Activated T-cell treated with anti-CD3 and anti-CD28 coated beads, Interleukin-2, amount 50 U/mL, for 24 hours (primary cell): ENCODE data around the gene GJB5.

ENCODE experiments used
- DNase-seq: peaks from one replicate; pipeline ENCODE4 v3.0.0-alpha.2; 2020
- H3K27ac Mint-ChIP-seq: 2 replicates; pipeline ENCODE4 v1.8.0; 2020; ENCODE audit warnings: mild to moderate bottlenecking, mixed read lengths
- H3K27me3 Mint-ChIP-seq: 2 replicates; pipeline ENCODE4 v1.8.0; 2020; ENCODE audit warnings: mixed read lengths
- H3K36me3 Mint-ChIP-seq: 2 replicates; pipeline ENCODE4 v1.8.0; 2020; ENCODE audit warnings: low read depth, mixed read lengths
- H3K4me1 Mint-ChIP-seq: 2 replicates; pipeline ENCODE4 v1.8.0; 2020; ENCODE audit warnings: low read depth, mixed read lengths
- H3K4me3 Mint-ChIP-seq: 2 replicates; pipeline ENCODE4 v1.8.0; 2020; ENCODE audit warnings: mild to moderate bottlenecking, moderate library complexity, mixed read lengths
- H3K9me3 Mint-ChIP-seq: 2 replicates; pipeline ENCODE4 v1.8.0; 2020; ENCODE audit warnings: mixed read lengths

GJB5 gene

GRCh38 chr1:34787461-34788420 lies 32.9 kb downstream of the GJB5 start:
- H3K27ac Mint-ChIP-seq: no peak overlapping the region
- H3K9me3 Mint-ChIP-seq: no peaks in the 10 kb centered on the region
- no peak overlapping the region for H3K4me3 Mint-ChIP-seq
- H3K27me3 Mint-ChIP-seq: peaks cover 82% of the 10 kb centered on the region
- H3K4me1 Mint-ChIP-seq: peaks cover 14% of the 10 kb centered on the region
- H3K36me3 Mint-ChIP-seq: no peaks in the 10 kb centered on the region
- DNase-seq: no peak

GRCh38 chr1:34790985-34791384 lies 36.1 kb downstream of the GJB5 start:
- no peak for DNase-seq
- H3K9me3 Mint-ChIP-seq: no peaks in the 10 kb centered on the region
- H3K4me3 Mint-ChIP-seq: no peak overlapping the region
- H3K4me1 Mint-ChIP-seq: peaks cover 14% of the 10 kb centered on the region
- no peaks in the 10 kb centered on the region for H3K36me3 Mint-ChIP-seq
- peaks cover 78% of the 10 kb centered on the region for H3K27me3 Mint-ChIP-seq
- H3K27ac Mint-ChIP-seq: no peak overlapping the region

- no peak for DNase-seq
- Mint-ChIP-seq H3K4me3 (peak overlapping the region; percentile 8), H3K36me3 (no peaks in the 10 kb centered on the region), H3K27me3 (peaks cover 66% of the 10 kb centered on the region), H3K4me1 (peaks cover 18% of the 10 kb centered on the region), H3K27ac (no peak overlapping the region), H3K9me3 (no peaks in the 10 kb centered on the region)
These were observed 37.6 kb downstream of the GJB5 start for GRCh38 chr1:34792424-34792823.

- peak within 1 kb of the TSS; percentile 8 for H3K4me3 Mint-ChIP-seq
- peaks cover 18% of the 10 kb centered on the region for H3K4me1 Mint-ChIP-seq
- H3K27me3 Mint-ChIP-seq: peaks cover 60% of the 10 kb centered on the region
- H3K9me3 Mint-ChIP-seq: no peaks in the 10 kb centered on the region
- no peaks in the 10 kb centered on the region for H3K36me3 Mint-ChIP-seq
- DNase-seq: no peak
- no peak within 1 kb of the TSS for H3K27ac Mint-ChIP-seq
These were observed 38.3 kb downstream of the GJB5 start, which contains the start of gene GJA4 for GRCh38 chr1:34792868-34793727. Gene GJA4, plus strand, starts transcription at chr1:34792999. Its CDS starts 1,215 bp downstream, at chr1:34794214.

GRCh38 chr1:34794001-34794789 lies 39.3 kb downstream of the GJB5 start:
- Mint-ChIP-seq H3K4me1 (peaks cover 26% of the 10 kb centered on the region), H3K36me3 (no peaks in the 10 kb centered on the region), H3K27me3 (peaks cover 51% of the 10 kb centered on the region), H3K9me3 (no peaks in the 10 kb centered on the region), H3K27ac (no peak overlapping the region), H3K4me3 (no peak overlapping the region)
- no peak for DNase-seq

GRCh38 chr1:34794790-34795180 lies 39.9 kb downstream of the GJB5 start:
- Mint-ChIP-seq H3K27ac (no peak overlapping the region), H3K4me3 (no peak overlapping the region)

GRCh38 chr1:34795916-34796315 lies 41.1 kb downstream of the GJB5 start:
- H3K27ac Mint-ChIP-seq: no peak overlapping the region
- H3K36me3 Mint-ChIP-seq: no peaks in the 10 kb centered on the region
- H3K4me3 Mint-ChIP-seq: no peak overlapping the region
- DNase-seq: no peak
- peaks cover 33% of the 10 kb centered on the region for H3K4me1 Mint-ChIP-seq
- H3K27me3 Mint-ChIP-seq: peaks cover 38% of the 10 kb centered on the region
- no peaks in the 10 kb centered on the region for H3K9me3 Mint-ChIP-seq

More at GRCh38 chr1:34794790-34795180, 39.9 kb downstream of the GJB5 start:
- no peak for DNase-seq
- Mint-ChIP-seq H3K9me3 (no peaks in the 10 kb centered on the region), H3K4me1 (peaks cover 26% of the 10 kb centered on the region), H3K27me3 (peaks cover 48% of the 10 kb centered on the region), H3K36me3 (no peaks in the 10 kb centered on the region)

GRCh38 chr1:34796990-34797389 lies 42.1 kb downstream of the GJB5 start:
- no peak for DNase-seq
- Mint-ChIP-seq H3K27me3 (peaks cover 27% of the 10 kb centered on the region), H3K4me1 (peaks cover 33% of the 10 kb centered on the region), H3K27ac (peak overlapping the region; percentile 51), H3K9me3 (no peaks in the 10 kb centered on the region), H3K36me3 (no peaks in the 10 kb centered on the region), H3K4me3 (no peak overlapping the region)

- no peak overlapping the region for H3K4me3 Mint-ChIP-seq
- H3K4me1 Mint-ChIP-seq: peaks cover 29% of the 10 kb centered on the region
- no peaks in the 10 kb centered on the region for H3K27me3 Mint-ChIP-seq
- no peaks in the 10 kb centered on the region for H3K9me3 Mint-ChIP-seq
- peaks cover 3% of the 10 kb centered on the region for H3K36me3 Mint-ChIP-seq
- peak overlapping the region; percentile 84 for H3K27ac Mint-ChIP-seq
- no peak for DNase-seq
These were observed 45.4 kb downstream of the GJB5 start for GRCh38 chr1:34800214-34800613.

GRCh38 chr1:34803770-34804169 lies 48.9 kb downstream of the GJB5 start:
- DNase-seq: no peak
- Mint-ChIP-seq H3K27ac (no peak overlapping the region), H3K36me3 (peaks cover 3% of the 10 kb centered on the region), H3K27me3 (no peaks in the 10 kb centered on the region), H3K4me1 (peaks cover 16% of the 10 kb centered on the region), H3K9me3 (no peaks in the 10 kb centered on the region), H3K4me3 (no peak overlapping the region)

- DNase-seq: no peak
- H3K27ac Mint-ChIP-seq: no peak overlapping the region
- H3K9me3 Mint-ChIP-seq: peaks cover 6% of the 10 kb centered on the region
- H3K4me1 Mint-ChIP-seq: no peaks in the 10 kb centered on the region
- no peak overlapping the region for H3K4me3 Mint-ChIP-seq
- peaks cover 3% of the 10 kb centered on the region for H3K36me3 Mint-ChIP-seq
- H3K27me3 Mint-ChIP-seq: no peaks in the 10 kb centered on the region
These were observed 51.5 kb downstream of the GJB5 start for GRCh38 chr1:34806396-34806795.
